WTC11 (cell line): ENCODE data around the gene ZNHIT1.

ENCODE experiments used
- ATF3 ChIP-seq: sonication (generic); formaldehyde crosslinking; conservative IDR thresholded peaks from 2 replicates; pipeline ENCODE4 v1.8.1; 2022; ENCODE audit warnings: mild to moderate bottlenecking, missing genetic modification reagents
- FOXJ3 ChIP-seq: sonication (generic); formaldehyde crosslinking; IDR thresholded peaks from 2 replicates; pipeline ENCODE4 v1.9.0; 2021; ENCODE audit warnings: missing genetic modification reagents, mild to moderate bottlenecking, borderline replicate concordance
- NR2C2 ChIP-seq: sonication (generic); formaldehyde crosslinking; IDR thresholded peaks from 2 replicates; pipeline ENCODE4 v1.8.0; 2022; ENCODE audit warnings: mild to moderate bottlenecking, missing genetic modification reagents
- ZSCAN18 ChIP-seq: fragments of 250-450 bp; sonication (Bioruptor Pico); IDR thresholded peaks from 2 replicates; pipeline ENCODE4 v2.1.2; 2022; ENCODE audit warnings: mild to moderate bottlenecking, moderate library complexity
- TF ChIP-seq, protein P1 (sequence below): fragments of 200-600 bp; IDR thresholded peaks from 2 replicates; pipeline ENCODE4 v1.8.0; 2022; ENCODE audit warnings: antibody characterized with exemption

GRCh38 chr7:101234636-101235035, 16.7 kb downstream of the ZNHIT1 start:
- TF ChIP-seq ATF3 (CRISPR knock-in tag) (no peak), NR2C2 (CRISPR knock-in tag) (no peak), ZSCAN18 (no peak), FOXJ3 (CRISPR knock-in tag) (no peak)
- TF ChIP-seq, protein P1, sequence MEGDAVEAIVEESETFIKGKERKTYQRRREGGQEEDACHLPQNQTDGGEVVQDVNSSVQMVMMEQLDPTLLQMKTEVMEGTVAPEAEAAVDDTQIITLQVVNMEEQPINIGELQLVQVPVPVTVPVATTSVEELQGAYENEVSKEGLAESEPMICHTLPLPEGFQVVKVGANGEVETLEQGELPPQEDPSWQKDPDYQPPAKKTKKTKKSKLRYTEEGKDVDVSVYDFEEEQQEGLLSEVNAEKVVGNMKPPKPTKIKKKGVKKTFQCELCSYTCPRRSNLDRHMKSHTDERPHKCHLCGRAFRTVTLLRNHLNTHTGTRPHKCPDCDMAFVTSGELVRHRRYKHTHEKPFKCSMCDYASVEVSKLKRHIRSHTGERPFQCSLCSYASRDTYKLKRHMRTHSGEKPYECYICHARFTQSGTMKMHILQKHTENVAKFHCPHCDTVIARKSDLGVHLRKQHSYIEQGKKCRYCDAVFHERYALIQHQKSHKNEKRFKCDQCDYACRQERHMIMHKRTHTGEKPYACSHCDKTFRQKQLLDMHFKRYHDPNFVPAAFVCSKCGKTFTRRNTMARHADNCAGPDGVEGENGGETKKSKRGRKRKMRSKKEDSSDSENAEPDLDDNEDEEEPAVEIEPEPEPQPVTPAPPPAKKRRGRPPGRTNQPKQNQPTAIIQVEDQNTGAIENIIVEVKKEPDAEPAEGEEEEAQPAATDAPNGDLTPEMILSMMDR = no peak
